Measurements from ENCODE around the gene ADAM12.
"Not testable (repeated sequence)": the region's sequence is repeated elsewhere in the genome, so short reads cannot be mapped to it uniquely, and the experiment has no call there.

ADAM12 gene

DNA sequence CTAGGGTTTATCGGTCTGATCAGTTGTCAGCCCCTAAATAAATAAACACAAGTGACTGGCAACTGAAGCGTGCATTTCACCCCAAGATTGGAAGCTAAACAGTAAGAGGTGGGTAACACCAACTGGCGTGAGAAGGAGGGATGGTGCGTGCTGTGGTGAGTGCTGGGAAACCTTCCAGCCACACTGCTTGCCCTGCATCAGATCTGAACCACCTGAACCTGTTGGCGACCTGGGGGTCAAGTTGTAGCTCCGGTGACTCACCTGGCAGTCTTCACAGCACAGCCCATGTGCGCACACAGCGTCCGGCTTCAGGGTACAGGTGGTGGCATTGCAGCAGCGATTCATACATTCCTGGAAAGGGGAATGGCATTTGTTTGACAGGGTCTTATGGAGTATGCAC, 321.8 kb downstream of the ADAM12 start:
- DNase-seq, result no peak

- DNase-seq, result no peak
These were observed 322.4 kb downstream of the ADAM12 start for GRCh38 chr10:126065751-126066377.

DNA sequence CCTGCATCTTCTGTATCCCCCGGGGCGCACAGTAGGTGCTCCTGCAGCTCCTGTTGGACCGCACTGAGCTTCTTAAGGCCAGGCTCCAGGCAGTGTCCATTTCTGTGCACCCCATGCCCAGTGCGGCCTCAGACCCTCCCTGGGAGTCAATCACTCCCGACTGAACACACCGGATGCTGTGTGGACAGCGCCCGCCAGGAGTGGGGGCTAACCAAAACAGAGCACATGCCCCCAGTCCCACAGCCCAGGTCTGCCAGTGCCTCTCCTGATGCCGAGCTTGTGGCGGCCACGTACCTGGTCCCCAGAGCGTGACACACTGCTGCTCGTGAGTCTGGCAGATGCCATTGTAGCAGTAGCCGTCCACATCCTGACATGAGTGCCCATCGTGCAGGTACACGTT, 323.8 kb downstream of the ADAM12 start:
- no peak for DNase-seq

DNA sequence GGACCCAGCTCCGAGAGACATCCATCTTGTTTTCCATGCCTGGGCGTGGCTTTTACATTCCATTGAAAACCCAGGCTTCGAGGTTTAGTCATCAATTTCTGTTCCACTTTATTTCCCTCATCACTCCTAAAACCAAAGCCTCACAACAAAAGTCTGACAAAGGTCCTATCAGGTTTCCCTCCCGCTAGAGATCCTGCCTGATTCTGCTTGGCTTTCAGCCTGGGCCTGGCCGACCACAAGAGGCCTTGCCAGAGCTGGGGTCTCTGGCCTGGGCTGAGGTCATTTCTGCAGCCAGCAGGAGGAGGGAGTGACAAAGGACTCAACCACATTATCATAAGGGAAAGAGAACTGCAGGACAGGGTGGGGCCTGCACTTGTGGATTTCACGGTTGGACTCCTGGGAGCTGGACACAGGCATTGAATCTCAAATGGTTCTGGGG, 324.9 kb downstream of the ADAM12 start:
- DNase-seq, result peak; percentile 32

GRCh38 chr10:126062131-126063032, 325.9 kb downstream of the ADAM12 start:
- peak; percentile 96 for DNase-seq

GRCh38 chr10:126061526-126061925, 326.8 kb downstream of the ADAM12 start:
- DNase-seq, result no peak

- DNase-seq, result peak; percentile 21
These were observed 327.9 kb downstream of the ADAM12 start for GRCh38 chr10:126060261-126060931.

DNA sequence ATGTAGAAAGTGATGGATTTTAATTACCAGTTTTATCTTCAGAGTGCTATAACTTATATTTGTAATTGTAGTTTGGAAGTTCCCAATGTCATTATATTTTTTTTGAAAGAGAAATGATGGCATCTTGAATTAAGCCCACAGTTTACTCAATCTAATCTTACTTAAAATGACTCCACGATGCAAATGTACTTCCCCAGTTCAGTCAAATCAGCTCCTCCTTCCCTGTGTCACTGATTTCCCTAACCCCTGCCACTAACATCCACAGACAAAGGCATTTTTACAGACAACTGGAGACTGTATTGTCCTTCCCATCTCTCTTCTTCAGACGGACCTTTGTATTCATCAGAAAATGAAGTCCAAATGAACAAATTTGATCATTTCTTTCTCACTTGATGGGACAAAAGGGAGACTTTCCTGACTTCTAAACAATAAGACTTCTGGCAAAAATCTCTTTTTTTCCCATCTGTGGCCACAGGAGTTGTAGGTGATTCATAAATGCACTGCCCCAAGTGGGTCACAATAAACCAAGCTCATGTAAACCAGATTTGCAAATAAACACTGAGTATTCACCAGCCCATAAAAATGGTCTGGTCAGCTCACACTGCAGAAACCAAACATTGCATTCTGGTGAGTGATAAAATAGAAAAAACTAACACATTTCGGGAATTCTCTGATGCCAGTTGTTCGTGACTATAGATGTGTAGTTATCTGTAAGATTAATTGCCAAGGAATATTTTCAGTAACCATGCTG, 329.0 kb downstream of the ADAM12 start:
- DNase-seq, result peak; percentile 69

DNA sequence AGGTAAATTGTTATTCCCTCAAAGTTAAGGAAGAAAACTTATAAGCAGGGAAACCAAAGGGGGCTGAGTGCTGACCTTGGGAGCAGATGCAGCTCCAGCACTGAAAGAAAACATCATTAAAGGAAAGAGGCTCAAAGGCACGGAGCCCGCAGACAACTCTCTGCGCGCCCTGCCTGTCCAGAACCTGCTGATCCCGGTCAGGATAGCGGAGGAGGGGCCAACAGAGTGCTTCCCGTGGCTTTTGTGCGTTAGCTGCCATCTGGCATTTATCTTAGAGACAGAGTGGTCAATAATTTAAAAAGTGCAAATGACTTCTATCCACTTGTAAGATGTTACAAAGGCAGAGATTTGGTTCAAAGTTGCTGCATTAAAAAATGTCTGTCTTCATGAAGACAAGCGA, 329.8 kb downstream of the ADAM12 start:
- no peak for DNase-seq

GRCh38 chr10:126058104-126058503, 330.2 kb downstream of the ADAM12 start:
- no peak for DNase-seq

DNA sequence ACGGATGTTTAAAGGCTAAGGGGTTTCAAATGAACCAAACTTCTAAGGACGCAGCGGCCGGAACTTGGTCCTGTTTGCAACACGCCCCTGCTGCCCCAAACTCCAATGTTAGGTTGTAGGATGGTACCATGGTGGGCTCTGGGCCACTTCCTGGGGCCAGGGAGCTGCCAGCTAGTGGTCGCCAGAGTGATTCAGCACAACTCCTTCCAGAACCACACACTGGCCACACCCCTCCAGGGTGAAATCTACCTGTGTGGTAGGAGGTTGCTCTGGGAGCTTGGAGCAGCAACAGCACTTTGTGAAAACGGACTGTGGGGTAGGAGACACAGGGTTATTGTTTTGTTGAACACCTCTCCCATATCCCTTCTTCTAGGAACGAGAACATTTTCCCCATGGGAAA, 330.8 kb downstream of the ADAM12 start:
- no peak for DNase-seq

GRCh38 chr10:126054191-126054590, 334.1 kb downstream of the ADAM12 start:
- DNase-seq, result no peak

- DNase-seq, result peak; percentile 41
These were observed 336.1 kb downstream of the ADAM12 start for GRCh38 chr10:126052171-126052570.

DNA sequence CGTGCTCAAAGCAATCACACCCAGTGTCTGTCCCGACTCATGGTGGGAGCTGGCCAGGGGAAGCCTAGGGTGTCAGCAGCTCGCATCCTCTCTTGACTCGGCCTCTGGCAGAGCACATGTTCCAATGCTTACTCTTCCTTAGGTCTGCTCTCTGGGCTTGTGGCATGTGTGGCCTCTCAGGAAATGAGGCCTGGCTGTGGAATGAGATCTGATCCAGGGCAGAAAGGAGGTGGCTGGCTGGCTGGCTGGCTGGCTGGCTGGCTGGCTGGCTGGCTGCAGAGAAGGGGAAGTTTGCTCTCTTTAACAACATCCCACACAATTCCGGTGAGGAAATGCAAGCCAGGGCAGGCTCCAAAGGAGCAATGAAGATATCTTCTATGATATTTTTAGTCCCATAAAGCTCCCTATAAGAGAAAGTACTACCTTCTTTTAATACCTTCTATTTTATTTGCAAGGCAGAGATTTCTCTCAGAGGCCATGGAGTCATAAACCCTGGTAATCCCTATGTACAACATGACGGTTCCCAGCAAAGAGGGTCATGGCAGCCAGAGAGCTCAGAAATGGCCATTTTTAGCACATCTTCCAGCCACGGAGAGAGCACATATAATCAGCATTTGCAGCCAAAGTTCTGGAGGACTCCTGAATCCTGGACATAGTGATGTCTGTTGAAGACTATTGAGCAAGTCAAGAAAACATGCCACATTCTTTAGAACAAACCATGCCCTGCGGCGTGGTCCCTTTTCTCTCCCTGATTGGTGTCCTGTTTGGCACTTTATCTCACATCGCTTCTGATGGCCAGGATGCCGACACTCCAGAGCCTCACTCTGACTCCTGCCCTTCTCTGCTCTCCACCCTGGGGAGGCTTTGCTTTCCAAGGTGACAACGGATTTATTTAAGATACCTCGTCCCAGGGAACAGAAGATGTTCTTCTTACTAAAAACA, 338.2 kb downstream of the ADAM12 start:
- DNase-seq, result peak; percentile 76

DNA sequence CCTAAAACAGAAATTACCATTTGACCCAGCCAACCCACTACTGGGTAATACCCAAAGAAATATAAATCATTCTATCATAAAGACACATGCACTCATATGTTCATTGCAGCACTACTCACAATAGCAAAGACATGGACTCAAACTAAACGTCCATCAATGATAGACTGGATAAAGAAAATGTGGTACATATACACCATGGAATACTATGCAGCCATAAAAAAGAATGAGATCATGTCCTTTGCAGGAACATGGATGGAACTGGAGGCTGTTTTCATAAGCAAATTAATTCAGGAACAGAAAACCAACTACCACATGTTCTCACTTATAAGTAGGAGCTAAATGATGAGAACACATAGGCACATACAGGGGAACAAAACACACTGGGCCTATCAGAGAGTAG, 340.5 kb downstream of the ADAM12 start:
- DNase-seq, result not testable (repeated sequence)

GRCh38 chr10:126046831-126047230, 341.4 kb downstream of the ADAM12 start:
- no peak for DNase-seq

GRCh38 chr10:126045861-126046260, 342.4 kb downstream of the ADAM12 start:
- peak; percentile 56 for DNase-seq

- DNase-seq, result no peak
These were observed 344.9 kb downstream of the ADAM12 start for GRCh38 chr10:126043389-126043788.

- DNase-seq, result no peak
These were observed 345.4 kb downstream of the ADAM12 start for GRCh38 chr10:126042906-126043305.

- no peak for DNase-seq
These were observed 345.9 kb downstream of the ADAM12 start for GRCh38 chr10:126042354-126042753.

GRCh38 chr10:126041804-126042231, 346.5 kb downstream of the ADAM12 start:
- peak; percentile 99 for DNase-seq

DNA sequence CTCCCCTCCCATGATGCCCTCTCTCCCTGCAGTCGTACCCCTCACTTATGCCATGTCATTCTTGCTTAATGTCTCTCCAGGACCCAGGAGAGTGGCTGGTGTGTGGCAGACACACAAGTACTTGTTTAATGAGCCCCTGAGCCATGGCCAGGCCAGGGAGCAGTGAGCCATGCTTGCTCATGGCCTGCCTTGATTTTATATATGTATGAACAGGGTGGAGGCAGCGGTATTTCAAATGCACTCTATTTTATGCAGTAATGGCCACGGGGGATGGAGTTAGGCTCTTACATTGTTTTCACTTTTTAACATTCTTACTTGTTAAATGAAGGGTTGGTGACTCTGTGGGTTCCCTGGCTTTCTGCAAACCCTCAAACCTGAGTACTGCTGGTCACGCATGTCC, 347.2 kb downstream of the ADAM12 start:
- no peak for DNase-seq
